ENCODE results near the gene VSNL1. TPM values are rescaled to one million over a fixed set of nuclear protein-coding genes. Genes with fewer than 3 reads are reported as not detected.

The VSNL1 gene
- total RNA-seq, 1 experiment from 2014 or later, result not detected

GRCh38 chr2:17583166-17583565 is 42.7 kb downstream of the VSNL1 start:
- CTCF ChIA-PET, result no interaction called here
- no TSS peak for BruUV-seq (replicated peaks)
- H3K4me1 ChIP-seq (replicated peaks; ENCODE audit: insufficient read depth), result peaks cover 5% of the 10 kb centered on the region
- no peaks in the 10 kb centered on the region for H3K79me2 ChIP-seq (ENCODE audit: low read depth)
- no peak overlapping the region for H3K27ac ChIP-seq
- POLR2A ChIA-PET (ENCODE audit: unreplicated experiment), result no interaction called here
- H3K36me3 ChIP-seq (ENCODE audit: low read depth), result no peaks in the 10 kb centered on the region
- H4K20me1 ChIP-seq (ENCODE audit: insufficient read depth), result no peaks in the 10 kb centered on the region
- H3K4me3 ChIP-seq, result no peak overlapping the region
- no peaks in the 10 kb centered on the region for H3K27me3 ChIP-seq (ENCODE audit: insufficient read depth, low read depth)
- no peak for DNase-seq
- intact Hi-C loops (cut with micrococcal nuclease; ENCODE audit: unreplicated experiment), result no loop called here
- H3K9me3 ChIP-seq (ENCODE audit: insufficient read depth, low read depth), result no peaks in the 10 kb centered on the region
- no peaks in the 10 kb centered on the region; the same call in 1 of the 2 replicates for H3K9me2 ChIP-seq (ENCODE audit: insufficient read depth)
- TF ChIP-seq EZH2 (IDR thresholded peaks at IDR 0.05; ENCODE audit: low read depth) (no peak), CTCF (conservative IDR thresholded peaks at IDR 0.05) (no peak)
- no peak overlapping the region for H2AFZ ChIP-seq
- H3K4me2 ChIP-seq, result no peak overlapping the region
- H3F3A ChIP-seq (ENCODE audit: insufficient read depth, low read depth), result no peaks in the 10 kb centered on the region; the same call in 1 of the 2 replicates

- Histone ChIP-seq H3K36me3 (ENCODE audit: low read depth) (no peaks in the 10 kb centered on the region), H3K27ac (no peak overlapping the region), H3K4me3 (no peak overlapping the region), H3K9me2 (ENCODE audit: insufficient read depth) (no peaks in the 10 kb centered on the region; the same call in 1 of the 2 replicates), H3K9me3 (ENCODE audit: insufficient read depth, low read depth) (no peaks in the 10 kb centered on the region), H4K20me1 (ENCODE audit: insufficient read depth) (no peaks in the 10 kb centered on the region), H3K4me1 (replicated peaks; ENCODE audit: insufficient read depth) (peaks cover 5% of the 10 kb centered on the region), H3K4me2 (no peak overlapping the region), H3K79me2 (ENCODE audit: low read depth) (no peaks in the 10 kb centered on the region), H3F3A (ENCODE audit: insufficient read depth, low read depth) (no peaks in the 10 kb centered on the region; the same call in 1 of the 2 replicates), H3K27me3 (ENCODE audit: insufficient read depth, low read depth) (no peaks in the 10 kb centered on the region), H2AFZ (no peak overlapping the region)
- no peak for DNase-seq
- ChIA-PET CTCF (no interaction called here), POLR2A (ENCODE audit: unreplicated experiment) (no interaction called here)
- BruUV-seq (replicated peaks), result no TSS peak
- intact Hi-C loops (cut with micrococcal nuclease; ENCODE audit: unreplicated experiment), result no loop called here
- TF ChIP-seq CTCF (conservative IDR thresholded peaks at IDR 0.05) (no peak), EZH2 (IDR thresholded peaks at IDR 0.05; ENCODE audit: low read depth) (no peak)
Observed at GRCh38 chr2:17583646-17584045, 43.1 kb downstream of the VSNL1 start.

GRCh38 chr2:17584689-17585088 is 44.2 kb downstream of the VSNL1 start:
- Histone ChIP-seq H3K4me2 (no peak overlapping the region), H3K27ac (no peak overlapping the region), H3K4me1 (replicated peaks; ENCODE audit: insufficient read depth) (no peaks in the 10 kb centered on the region; the same call in none of the 2 replicates), H3F3A (ENCODE audit: insufficient read depth, low read depth) (no peaks in the 10 kb centered on the region; the same call in 1 of the 2 replicates), H3K79me2 (ENCODE audit: low read depth) (no peaks in the 10 kb centered on the region), H3K4me3 (no peak overlapping the region), H3K36me3 (ENCODE audit: low read depth) (no peaks in the 10 kb centered on the region), H3K9me2 (ENCODE audit: insufficient read depth) (no peaks in the 10 kb centered on the region; the same call in 1 of the 2 replicates), H2AFZ (no peak overlapping the region), H3K9me3 (ENCODE audit: insufficient read depth, low read depth) (no peaks in the 10 kb centered on the region), H4K20me1 (ENCODE audit: insufficient read depth) (no peaks in the 10 kb centered on the region), H3K27me3 (ENCODE audit: insufficient read depth, low read depth) (no peaks in the 10 kb centered on the region)
- no TSS peak for BruUV-seq (replicated peaks)
- intact Hi-C loops (cut with micrococcal nuclease; ENCODE audit: unreplicated experiment), result no loop called here
- ChIA-PET POLR2A (ENCODE audit: unreplicated experiment) (no interaction called here), CTCF (no interaction called here)
- no peak for TF ChIP-seq EZH2 (IDR thresholded peaks at IDR 0.05; ENCODE audit: low read depth)
- TF ChIP-seq CTCF (conservative IDR thresholded peaks at IDR 0.05), result no peak
- DNase-seq, result no peak

Data from PC-9 (cell line).